HFFc6 (cell line): Measurements from ENCODE around the gene TIMP2. TPM values are rescaled to one million over a fixed set of nuclear protein-coding genes. Genes with fewer than 3 reads are reported as not detected.

Experiments used
- DNase-seq: peaks from one replicate; pipeline ENCODE4 v3.0.0-alpha.2; 2018
- H3K27ac Mint-ChIP-seq: 2 replicates; pipeline ENCODE4 v1.8.0; 2020; ENCODE audit warnings: mild to moderate bottlenecking, mixed read lengths
- H3K27me3 Mint-ChIP-seq: 2 replicates; pipeline ENCODE4 v1.8.0; 2021; ENCODE audit warnings: mild to moderate bottlenecking, moderate library complexity, mixed read lengths; ENCODE audit not compliant: insufficient read depth
- H3K36me3 Mint-ChIP-seq: 2 replicates; pipeline ENCODE4 v1.8.0; 2021; ENCODE audit warnings: low read depth, mixed read lengths
- H3K4me1 Mint-ChIP-seq: 2 replicates; pipeline ENCODE4 v1.8.0; 2020; ENCODE audit warnings: low read depth, mixed read lengths
- H3K4me3 Mint-ChIP-seq: 2 replicates; pipeline ENCODE4 v1.8.0; 2020; ENCODE audit warnings: mild to moderate bottlenecking, moderate library complexity, mixed read lengths
- H3K9me3 Mint-ChIP-seq: 2 replicates; pipeline ENCODE4 v1.8.0; 2020; ENCODE audit warnings: mild to moderate bottlenecking, mixed read lengths
- total RNA-seq, 6 experiments: library from RNA; stranded (reverse); fragmentation: NEBNext Ultra II Directional; extraction: Animal tissue kit (Norgen Biotek cat#: 25700); gene quantifications; 2 replicates in 1 of 6; 3 replicates in 5 of 6; pipeline ENCODE4 v1.2.3, GENCODE V29; 2021
- TF ChIP-seq, protein P1 (sequence below): fragments of 200-600 bp; sonication (generic); IDR thresholded peaks from 2 replicates; pipeline ENCODE4 v1.5.0; 2021; ENCODE audit warnings: antibody characterized with exemption, mild to moderate bottlenecking

TIMP2 gene
- total RNA-seq, 6 experiments from 2014 or later, result 547 to 705 (median 601) TPM

DNA sequence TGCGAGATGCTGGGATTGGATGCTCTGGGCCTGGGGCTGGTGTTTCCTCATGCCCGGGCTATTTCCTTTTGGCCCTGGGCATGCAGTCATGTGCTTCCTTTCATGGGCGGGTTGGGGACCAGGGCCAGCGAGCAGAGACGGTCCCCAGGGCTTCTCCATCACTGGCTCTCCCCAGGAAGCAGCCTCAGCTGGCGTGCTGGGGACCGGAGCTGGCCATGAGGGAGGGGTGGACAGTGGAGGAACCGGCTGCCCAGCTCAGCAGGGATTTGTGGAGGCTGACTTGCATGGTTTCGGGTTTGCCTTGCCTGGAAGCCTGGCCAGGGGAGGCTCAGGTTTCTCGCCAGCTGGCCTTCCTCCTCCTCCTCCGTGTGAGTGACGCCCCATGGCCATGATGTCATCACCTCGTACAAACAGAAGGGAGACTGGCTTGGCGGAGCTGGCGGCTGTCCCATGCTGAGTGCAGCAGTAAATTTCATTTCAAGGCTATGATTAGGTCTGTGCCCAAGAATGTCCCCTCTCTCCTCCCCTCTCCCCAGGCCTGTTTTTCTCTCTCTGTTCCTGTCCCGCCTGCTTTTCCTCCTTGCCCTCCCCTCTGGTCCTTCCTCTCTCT lies 8.9 kb upstream of the TIMP2 start:
- Mint-ChIP-seq H3K27ac (peak overlapping the region; percentile 99), H3K9me3 (no peaks in the 10 kb centered on the region), H3K36me3 (no peaks in the 10 kb centered on the region), H3K4me3 (peak overlapping the region; percentile 84), H3K27me3 (peaks cover 3% of the 10 kb centered on the region), H3K4me1 (peaks cover 51% of the 10 kb centered on the region)
- DNase-seq, result peak; percentile 98
- TF ChIP-seq, protein P1, sequence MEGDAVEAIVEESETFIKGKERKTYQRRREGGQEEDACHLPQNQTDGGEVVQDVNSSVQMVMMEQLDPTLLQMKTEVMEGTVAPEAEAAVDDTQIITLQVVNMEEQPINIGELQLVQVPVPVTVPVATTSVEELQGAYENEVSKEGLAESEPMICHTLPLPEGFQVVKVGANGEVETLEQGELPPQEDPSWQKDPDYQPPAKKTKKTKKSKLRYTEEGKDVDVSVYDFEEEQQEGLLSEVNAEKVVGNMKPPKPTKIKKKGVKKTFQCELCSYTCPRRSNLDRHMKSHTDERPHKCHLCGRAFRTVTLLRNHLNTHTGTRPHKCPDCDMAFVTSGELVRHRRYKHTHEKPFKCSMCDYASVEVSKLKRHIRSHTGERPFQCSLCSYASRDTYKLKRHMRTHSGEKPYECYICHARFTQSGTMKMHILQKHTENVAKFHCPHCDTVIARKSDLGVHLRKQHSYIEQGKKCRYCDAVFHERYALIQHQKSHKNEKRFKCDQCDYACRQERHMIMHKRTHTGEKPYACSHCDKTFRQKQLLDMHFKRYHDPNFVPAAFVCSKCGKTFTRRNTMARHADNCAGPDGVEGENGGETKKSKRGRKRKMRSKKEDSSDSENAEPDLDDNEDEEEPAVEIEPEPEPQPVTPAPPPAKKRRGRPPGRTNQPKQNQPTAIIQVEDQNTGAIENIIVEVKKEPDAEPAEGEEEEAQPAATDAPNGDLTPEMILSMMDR, result no peak

DNA sequence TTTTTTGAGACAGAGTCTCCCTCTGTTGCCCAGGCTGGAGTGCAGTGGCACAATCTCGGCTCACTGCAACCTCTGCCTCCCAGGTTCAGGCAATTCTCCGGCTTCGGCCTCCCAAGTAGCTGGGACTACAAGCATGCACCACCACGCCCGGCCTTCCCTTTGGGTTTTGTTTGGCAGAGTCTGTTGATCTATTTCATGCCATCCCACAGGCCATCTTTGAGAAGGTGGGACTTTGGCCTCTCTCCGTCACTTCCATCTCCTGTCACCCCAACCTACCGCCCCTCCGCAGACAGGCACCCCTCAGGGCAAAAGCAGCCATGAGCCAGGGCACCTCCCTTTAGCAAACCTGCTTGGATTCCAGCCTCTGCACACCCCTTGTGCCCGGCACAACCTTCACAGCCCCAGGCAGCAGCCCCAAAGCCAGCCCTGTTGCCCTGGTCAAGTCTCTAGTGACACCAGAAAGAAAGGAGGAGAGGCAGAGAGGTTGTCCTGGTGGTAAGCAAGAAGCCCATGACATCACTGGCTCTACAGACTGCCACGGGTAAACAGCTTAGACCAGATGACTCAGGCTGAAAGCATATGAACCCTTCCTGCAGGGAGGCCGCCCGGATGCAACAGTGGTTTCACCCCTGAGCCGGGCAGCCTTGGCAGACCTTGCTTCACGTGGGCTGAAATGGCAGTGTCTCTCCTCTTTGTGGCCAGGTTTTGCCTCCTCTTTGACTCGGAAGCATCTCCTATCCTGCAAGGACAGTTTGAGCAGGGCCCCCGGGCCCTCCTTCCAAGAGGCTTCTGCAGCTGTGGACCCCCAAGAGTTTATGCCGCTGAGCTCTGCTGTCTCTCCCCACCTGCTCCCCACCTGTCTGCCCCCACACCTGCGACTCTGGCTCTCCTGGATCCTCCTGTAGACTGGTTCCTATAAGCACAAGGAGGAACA lies 8.1 kb upstream of the TIMP2 start:
- Mint-ChIP-seq H3K4me3 (peak overlapping the region; percentile 84), H3K27ac (peak overlapping the region; percentile 99), H3K9me3 (no peaks in the 10 kb centered on the region), H3K36me3 (no peaks in the 10 kb centered on the region), H3K27me3 (peaks cover 3% of the 10 kb centered on the region), H3K4me1 (peaks cover 51% of the 10 kb centered on the region)
- peak; percentile 96 for DNase-seq
- TF ChIP-seq, protein P1, result no peak

DNA sequence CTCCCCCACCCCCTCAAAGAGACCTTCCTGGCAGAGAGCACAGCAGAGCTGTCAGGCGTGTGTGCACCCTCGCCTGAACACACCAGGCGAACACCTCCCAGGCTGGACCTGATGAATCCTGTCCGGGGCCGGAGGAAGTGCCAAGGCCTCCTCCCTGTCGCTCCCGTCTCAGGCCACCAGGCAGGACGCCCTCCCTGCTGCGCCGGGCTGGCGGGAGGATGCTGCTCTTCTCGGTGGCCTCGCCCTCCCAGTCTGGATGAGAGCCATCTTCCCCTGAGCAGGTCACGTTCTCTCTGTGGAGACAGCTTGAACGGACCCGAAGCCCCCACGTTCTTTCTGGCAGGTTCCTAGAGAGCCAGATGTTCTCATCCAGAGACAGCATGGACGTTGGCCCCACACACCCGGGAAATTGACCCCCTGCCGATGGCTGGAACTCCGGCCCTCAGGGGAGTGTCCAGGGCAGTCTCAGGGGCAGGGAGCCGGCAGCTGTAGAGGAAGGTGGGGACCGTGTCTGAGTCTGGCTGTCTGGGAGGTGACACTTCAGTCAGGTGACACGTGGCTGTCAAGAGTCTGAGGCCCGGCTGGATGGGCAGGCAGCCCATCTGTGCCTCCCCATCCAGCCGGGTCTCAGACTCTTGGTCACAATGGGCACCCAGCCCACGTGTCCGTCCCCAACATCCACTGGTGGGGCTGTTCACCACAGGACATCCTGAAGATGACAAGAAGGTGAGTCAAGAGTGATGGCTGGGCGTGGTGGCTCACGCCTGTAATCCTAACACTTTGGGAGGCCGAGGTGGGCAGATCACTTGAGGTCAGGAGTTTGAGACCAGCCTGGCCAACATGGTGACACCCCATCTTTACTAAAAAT lies 5.0 kb upstream of the TIMP2 start:
- Mint-ChIP-seq H3K27ac (no peak overlapping the region), H3K9me3 (no peaks in the 10 kb centered on the region), H3K36me3 (no peaks in the 10 kb centered on the region), H3K4me3 (no peak overlapping the region), H3K4me1 (peaks cover 42% of the 10 kb centered on the region), H3K27me3 (peaks cover 3% of the 10 kb centered on the region)
- TF ChIP-seq, protein P1, result no peak
- no peak for DNase-seq

DNA sequence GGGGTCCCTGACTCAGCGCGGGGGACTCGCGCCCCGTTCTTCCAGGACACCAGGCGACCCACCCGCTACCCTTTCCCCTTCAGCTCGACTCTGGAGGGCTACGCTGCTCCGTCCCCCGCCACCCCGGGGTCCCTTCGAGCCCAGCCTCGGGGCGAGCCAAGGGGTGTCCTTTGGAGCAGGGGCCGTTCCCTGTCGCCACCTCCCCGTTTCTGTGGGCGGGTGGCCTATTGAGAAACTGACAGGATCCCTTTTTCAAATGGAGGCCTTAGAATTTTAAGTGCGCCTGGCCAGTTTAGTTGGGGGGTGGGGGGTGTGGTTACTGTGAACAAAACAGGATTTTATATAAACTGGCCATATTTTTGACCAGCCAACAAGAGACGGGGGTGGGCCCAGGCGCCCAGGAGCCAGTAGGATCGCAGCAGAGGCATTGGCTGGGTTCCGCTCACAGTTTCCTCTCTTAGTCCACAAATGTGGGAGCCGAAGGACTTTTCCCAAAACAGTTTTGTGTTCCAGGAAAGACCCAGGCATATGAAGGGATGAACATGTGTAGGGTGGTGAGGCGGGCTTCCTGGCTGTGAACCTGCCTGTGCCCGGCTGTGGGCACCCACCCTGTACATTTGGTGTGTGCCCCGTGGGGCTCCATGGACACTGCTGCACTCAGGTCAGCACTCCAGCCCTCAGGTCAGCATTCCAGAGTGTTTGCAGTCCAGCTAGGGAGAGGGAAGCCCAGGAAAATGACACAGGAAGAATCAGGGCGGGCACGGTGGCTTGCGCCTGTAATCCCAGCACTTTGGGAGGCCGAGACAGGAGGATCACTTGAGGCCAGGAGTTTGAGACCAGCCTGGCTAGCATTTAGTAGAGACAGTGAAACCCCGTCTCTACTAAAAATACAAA lies 722 bp upstream of the TIMP2 start:
- no peaks in the 10 kb centered on the region for H3K9me3 Mint-ChIP-seq
- peak; percentile 83 for DNase-seq
- peak overlapping the region; percentile 90 for H3K27ac Mint-ChIP-seq
- TF ChIP-seq, protein P1, result no peak
- no peaks in the 10 kb centered on the region; the same call in 1 of the 2 replicates for H3K36me3 Mint-ChIP-seq
- peak overlapping the region; percentile 79 for H3K4me3 Mint-ChIP-seq
- peaks cover 43% of the 10 kb centered on the region for H3K4me1 Mint-ChIP-seq
- peaks cover 3% of the 10 kb centered on the region for H3K27me3 Mint-ChIP-seq
